Measurements from ENCODE around the gene FAM3A. TPM values are rescaled to one million over a fixed set of nuclear protein-coding genes. Genes with fewer than 3 reads are reported as not detected.

The FAM3A gene
- total and polyA plus RNA-seq, 9 of the 15 experiments (the other 6 are each of a cell fraction or from before 2014, with no cell fraction given) = 0.75 to 70.6 (median 27.0) TPM

DNA sequence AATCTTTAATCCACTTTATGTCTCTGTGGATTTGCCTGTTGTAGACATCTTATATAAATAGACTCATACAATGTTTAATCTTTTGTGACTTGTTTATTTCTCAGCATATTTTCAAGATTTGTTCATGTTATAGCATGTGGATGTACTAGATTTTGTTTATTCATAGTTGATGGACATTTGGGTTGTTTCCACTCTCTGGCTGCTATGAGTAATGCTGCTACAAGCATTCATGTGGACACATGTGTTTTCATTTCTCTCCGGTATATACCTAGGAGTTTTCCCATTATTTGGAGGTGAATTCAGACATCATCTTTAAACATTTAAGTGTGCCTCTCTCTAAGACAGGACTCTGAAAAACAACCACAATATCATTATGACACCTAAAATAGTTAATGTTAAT is 33.7 kb upstream of the FAM3A start:
- Histone ChIP-seq H3K9me1 (ENCODE audit: control insufficient read depth, insufficient read depth, low read length) (peaks cover 6% of the 10 kb centered on the region), H4K20me1 (replicated peaks; ENCODE audit: control insufficient read depth, insufficient read depth, low read length) (0 out of 2 replicates have a peak, but pooled peaks cover 17% of the 10 kb centered on the region), H3K4me1 (replicated peaks in 1 of 2; ENCODE audit: control insufficient read depth in 2 of 2, insufficient read depth in 2 of 2, low read length in 2 of 2) (peaks cover 24 to 34% of the 10 kb centered on the region in 2 experiments; a peak in 4 of 5 replicates), H3K36me3 (ENCODE audit: control insufficient read depth, insufficient read depth, low read length) (peaks cover 53% of the 10 kb centered on the region), H3K27ac (ENCODE audit: extremely low read depth, low read depth, low read length) (peak overlapping the region; percentile 46; the same call in 2 of the 3 replicates), H3K9me3 (replicated peaks; ENCODE audit: control insufficient read depth, insufficient read depth, low read depth, low read length) (no peaks in the 10 kb centered on the region), H3K4me3 (peak overlapping the region; percentile 98; the same call in 1 of the 2 replicates), H3K4me2 (ENCODE audit: insufficient read depth, low read length) (peak overlapping the region; percentile 100), H3K79me2 (ENCODE audit: control insufficient read depth, insufficient read depth, low read length) (peaks cover 83% of the 10 kb centered on the region), H3K9ac (ENCODE audit: insufficient read depth in 1 of 2, low read depth in 2 of 2, low read length in 2 of 2) (peak overlapping the region in 1 of 2 experiments; percentile 95; a peak in 1 of 4 replicates), H2AFZ (ENCODE audit: low read depth, low read length) (no peak overlapping the region), H3K27me3 (ENCODE audit: control insufficient read depth in 2 of 2, insufficient read depth in 2 of 2, low read length in 2 of 2) (no peaks in the 10 kb centered on the region)
- DNase-seq (ENCODE audit: extremely low read depth in 1 of 4, low spot score in 3 of 4) = no peak
- FAIRE-seq = no peak
- POLR2A ChIA-PET = no interaction called here
- no TSS peak for BruUV-seq (replicated peaks)
- CTCF ChIA-PET (ENCODE audit: low intra/inter-chr PET ratio) = interaction anchor here (0.6 kb wide), 1 partner anchor 201 kb away, joined by 3 read pairs; the partner anchor contains the start of gene GAB3
- in situ Hi-C loops (cut with MboI) (loop anchor here (25.0 kb wide), 1 partner anchor 387 kb away; no protein-coding TSS in a partner anchor), intact Hi-C loops (cut with micrococcal nuclease) (no loop called here)
- no peak for TF ChIP-seq ZNF695 (CRISPR knock-in tag; IDR thresholded peaks at IDR 0.05)
- no peak for TF ChIP-seq ZNF507 (tag; conservative IDR thresholded peaks at IDR 0.05)
- no peak for TF ChIP-seq NRF1 (conservative IDR thresholded peaks at IDR 0.05 in 1 of 2, IDR thresholded peaks at IDR 0.05 in 1 of 2)
- TF ChIP-seq, protein P1, sequence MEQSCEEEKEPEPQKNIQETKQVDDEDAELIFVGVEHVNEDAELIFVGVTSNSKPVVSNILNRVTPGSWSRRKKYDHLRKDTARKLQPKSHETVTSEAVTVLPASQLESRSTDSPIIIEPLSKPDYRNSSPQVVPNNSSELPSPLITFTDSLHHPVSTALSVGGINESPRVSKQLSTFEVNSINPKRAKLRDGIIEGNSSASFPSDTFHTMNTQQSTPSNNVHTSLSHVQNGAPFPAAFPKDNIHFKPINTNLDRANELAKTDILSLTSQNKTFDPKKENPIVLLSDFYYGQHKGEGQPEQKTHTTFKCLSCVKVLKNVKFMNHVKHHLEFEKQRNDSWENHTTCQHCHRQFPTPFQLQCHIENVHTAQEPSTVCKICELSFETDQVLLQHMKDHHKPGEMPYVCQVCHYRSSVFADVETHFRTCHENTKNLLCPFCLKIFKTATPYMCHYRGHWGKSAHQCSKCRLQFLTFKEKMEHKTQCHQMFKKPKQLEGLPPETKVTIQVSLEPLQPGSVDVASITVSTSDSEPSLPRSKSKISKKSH (CRISPR knock-in tag; IDR thresholded peaks at IDR 0.05) = no peak
- TF ChIP-seq GABPA (tag; conservative IDR thresholded peaks at IDR 0.05; ENCODE audit: low read depth) = no peak
- TF ChIP-seq LEF1 (IDR thresholded peaks at IDR 0.05) = no peak
- 23% methylated on average over 1 of the region's 1 CpG for WGBS (ENCODE audit: insufficient coverage, low coverage, missing lambda C conversion rate)
- ATAC-seq = no peak
